Glutamatergic neuron (in vitro differentiated cells): Measurements from ENCODE around the gene ICE2. TPM values are rescaled to one million over a fixed set of nuclear protein-coding genes. Genes with fewer than 3 reads are reported as not detected.

ENCODE experiments used
- DNase-seq: peaks from one replicate; pipeline ENCODE4 v3.0.0; 2022
- H3K27ac Mint-ChIP-seq: one replicate; pipeline ENCODE4 v1.8.0; 2020; ENCODE audit warnings: mild to moderate bottlenecking, mixed read lengths, inconsistent platforms; ENCODE audit not compliant: unreplicated experiment
- H3K27me3 Mint-ChIP-seq: one replicate; pipeline ENCODE4 v1.8.0; 2020; ENCODE audit warnings: mild to moderate bottlenecking, moderate library complexity, mixed read lengths, inconsistent platforms; ENCODE audit not compliant: unreplicated experiment
- H3K36me3 Mint-ChIP-seq: one replicate; pipeline ENCODE4 v1.8.0; 2020; ENCODE audit warnings: mild to moderate bottlenecking, mixed read lengths, inconsistent platforms; ENCODE audit not compliant: unreplicated experiment
- H3K4me1 Mint-ChIP-seq: one replicate; pipeline ENCODE4 v1.8.0; 2020; ENCODE audit warnings: mild to moderate bottlenecking, low read depth, mixed read lengths, inconsistent platforms; ENCODE audit not compliant: unreplicated experiment
- H3K4me3 Mint-ChIP-seq: one replicate; pipeline ENCODE4 v1.8.0; 2020; ENCODE audit warnings: mild to moderate bottlenecking, mixed read lengths, inconsistent platforms; ENCODE audit not compliant: unreplicated experiment
- H3K9me3 Mint-ChIP-seq: one replicate; pipeline ENCODE4 v1.8.0; 2020; ENCODE audit warnings: mild to moderate bottlenecking, moderate library complexity, mixed read lengths, inconsistent platforms; ENCODE audit not compliant: unreplicated experiment
- CTCF ChIP-seq: fragments of 200-600 bp; sonication (generic); IDR thresholded peaks from one replicate; pipeline ENCODE4 v1.5.0; 2021; ENCODE audit not compliant: partially characterized antibody, unreplicated experiment
- total RNA-seq: library from RNA; stranded (reverse); fragmentation: NEBNext Ultra II Directional; extraction: Animal tissue kit (Norgen Biotek cat#: 25700); gene quantifications from one replicate; pipeline ENCODE4 v1.2.1, GENCODE V29; 2021; ENCODE audit not compliant: unreplicated experiment

The ICE2 gene
- total RNA-seq, 1 donor from 2014 or later = 53.9 TPM

- no peak overlapping the region for H3K27ac Mint-ChIP-seq
- peaks cover 2% of the 10 kb centered on the region for H3K27me3 Mint-ChIP-seq
Measured at GRCh38 chr15:60494108-60494507, 15.2 kb upstream of the ICE2 start.

GRCh38 chr15:60493166-60493565 is 14.2 kb upstream of the ICE2 start:
- H3K4me1 Mint-ChIP-seq = peaks cover 2% of the 10 kb centered on the region
- no peak overlapping the region for H3K27ac Mint-ChIP-seq
- H3K27me3 Mint-ChIP-seq = peaks cover 2% of the 10 kb centered on the region
- no peak overlapping the region for H3K4me3 Mint-ChIP-seq
- H3K36me3 Mint-ChIP-seq = no peaks in the 10 kb centered on the region
- no peak for TF ChIP-seq CTCF
- H3K9me3 Mint-ChIP-seq = no peaks in the 10 kb centered on the region
- no peak for DNase-seq

More at GRCh38 chr15:60494108-60494507, 15.2 kb upstream of the ICE2 start:
- no peak for DNase-seq
- H3K4me3 Mint-ChIP-seq = no peak overlapping the region
- H3K4me1 Mint-ChIP-seq = peaks cover 2% of the 10 kb centered on the region
- no peaks in the 10 kb centered on the region for H3K9me3 Mint-ChIP-seq
- H3K36me3 Mint-ChIP-seq = no peaks in the 10 kb centered on the region
- TF ChIP-seq CTCF = no peak

- no peaks in the 10 kb centered on the region for H3K4me1 Mint-ChIP-seq
Measured at GRCh38 chr15:60486742-60487141, 7.8 kb upstream of the ICE2 start.

GRCh38 chr15:60485365-60486055 is 6.6 kb upstream of the ICE2 start:
- Mint-ChIP-seq H3K27me3 (no peaks in the 10 kb centered on the region), H3K9me3 (no peaks in the 10 kb centered on the region), H3K4me1 (no peaks in the 10 kb centered on the region), H3K27ac (no peak overlapping the region), H3K36me3 (no peaks in the 10 kb centered on the region), H3K4me3 (no peak overlapping the region)
- no peak for TF ChIP-seq CTCF
- DNase-seq = no peak

More at GRCh38 chr15:60486742-60487141, 7.8 kb upstream of the ICE2 start:
- H3K9me3 Mint-ChIP-seq = no peaks in the 10 kb centered on the region
- no peaks in the 10 kb centered on the region for H3K36me3 Mint-ChIP-seq
- H3K27ac Mint-ChIP-seq = no peak overlapping the region
- no peaks in the 10 kb centered on the region for H3K27me3 Mint-ChIP-seq
- no peak for TF ChIP-seq CTCF
- no peak overlapping the region for H3K4me3 Mint-ChIP-seq
- no peak for DNase-seq

GRCh38 chr15:60483042-60483441 is 4.1 kb upstream of the ICE2 start:
- TF ChIP-seq CTCF = no peak
- Mint-ChIP-seq H3K9me3 (peaks cover 6% of the 10 kb centered on the region), H3K4me1 (peaks cover 7% of the 10 kb centered on the region), H3K27me3 (peaks cover 4% of the 10 kb centered on the region), H3K4me3 (no peak overlapping the region), H3K27ac (no peak overlapping the region), H3K36me3 (no peaks in the 10 kb centered on the region)
- DNase-seq = no peak
